Measurements from ENCODE around the gene RSPH10B. TPM values are rescaled to one million over a fixed set of nuclear protein-coding genes. Genes with fewer than 3 reads are reported as not detected.
A peak's percentile ranks its signal among the peaks of the same experiment; 100 is the strongest.
"Not testable (repeated sequence)": the region's sequence is repeated elsewhere in the genome, so short reads cannot be mapped to it uniquely, and the experiment has no call there.

The RSPH10B gene
- total and polyA plus RNA-seq, 8 donors = 0.09 to 5.8 (median 1.4) TPM

DNA sequence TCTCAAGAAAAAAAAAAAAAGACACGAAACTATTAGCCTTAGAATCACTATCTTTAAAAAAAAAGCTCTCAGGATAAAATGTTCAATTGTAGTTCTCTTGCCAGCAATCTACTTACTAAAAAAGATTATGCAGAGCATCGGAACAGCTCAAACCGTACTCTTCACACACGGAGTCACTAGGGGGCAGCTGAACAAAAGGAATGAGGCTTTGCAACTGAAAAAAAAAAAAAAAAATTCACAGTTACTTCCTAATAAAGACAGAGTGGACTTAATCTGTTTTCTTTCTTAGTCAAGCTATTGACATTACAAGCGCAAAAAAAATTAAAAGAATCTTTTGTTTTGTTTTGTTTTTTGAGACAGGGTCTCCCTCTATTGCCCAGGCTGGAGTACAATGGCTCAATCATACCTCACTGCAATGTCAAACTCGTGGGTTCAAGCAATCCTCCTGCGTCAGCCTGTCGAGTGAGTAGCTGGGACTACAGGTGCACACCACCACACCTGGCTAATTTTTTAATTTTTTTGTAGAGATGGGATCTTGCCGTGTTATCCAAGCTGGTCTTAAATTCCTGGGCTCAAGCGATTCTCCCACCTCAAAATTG, 26.8 kb upstream of the RSPH10B start:
- TF ChIP-seq, protein P1, sequence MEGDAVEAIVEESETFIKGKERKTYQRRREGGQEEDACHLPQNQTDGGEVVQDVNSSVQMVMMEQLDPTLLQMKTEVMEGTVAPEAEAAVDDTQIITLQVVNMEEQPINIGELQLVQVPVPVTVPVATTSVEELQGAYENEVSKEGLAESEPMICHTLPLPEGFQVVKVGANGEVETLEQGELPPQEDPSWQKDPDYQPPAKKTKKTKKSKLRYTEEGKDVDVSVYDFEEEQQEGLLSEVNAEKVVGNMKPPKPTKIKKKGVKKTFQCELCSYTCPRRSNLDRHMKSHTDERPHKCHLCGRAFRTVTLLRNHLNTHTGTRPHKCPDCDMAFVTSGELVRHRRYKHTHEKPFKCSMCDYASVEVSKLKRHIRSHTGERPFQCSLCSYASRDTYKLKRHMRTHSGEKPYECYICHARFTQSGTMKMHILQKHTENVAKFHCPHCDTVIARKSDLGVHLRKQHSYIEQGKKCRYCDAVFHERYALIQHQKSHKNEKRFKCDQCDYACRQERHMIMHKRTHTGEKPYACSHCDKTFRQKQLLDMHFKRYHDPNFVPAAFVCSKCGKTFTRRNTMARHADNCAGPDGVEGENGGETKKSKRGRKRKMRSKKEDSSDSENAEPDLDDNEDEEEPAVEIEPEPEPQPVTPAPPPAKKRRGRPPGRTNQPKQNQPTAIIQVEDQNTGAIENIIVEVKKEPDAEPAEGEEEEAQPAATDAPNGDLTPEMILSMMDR (IDR thresholded peaks at IDR 0.05) = peak; percentile 43 to 58
- peaks cover 0 to 90% of the 10 kb centered on the region in 2 donors for H3K36me3 ChIP-seq
- intact Hi-C loops (cut with DNase I) = no loop called here

DNA sequence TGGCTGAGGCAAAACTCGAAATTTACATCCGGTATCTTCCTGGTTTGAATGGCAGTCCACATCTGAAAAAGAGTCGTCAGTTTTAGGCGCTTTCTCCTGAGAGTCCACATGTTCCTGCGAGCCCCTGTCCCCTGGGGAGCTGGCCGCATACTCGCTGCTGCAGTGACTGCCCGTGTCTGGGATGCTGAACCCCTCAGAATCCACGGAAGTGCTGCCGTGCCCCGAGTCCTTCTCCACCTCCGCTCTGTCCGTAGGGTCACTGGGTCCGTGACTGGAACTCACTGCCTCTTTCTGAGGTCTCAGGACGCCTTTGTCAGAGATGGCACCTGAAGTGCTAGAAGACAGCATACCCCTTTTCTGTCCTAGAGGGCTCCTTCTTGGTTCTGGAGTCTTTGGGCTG, 16.6 kb upstream of the RSPH10B start:
- H3K27me3 ChIP-seq; ATAC-seq; H3K4me1 ChIP-seq; intact Hi-C loops (cut with DNase I); H3K9me3 ChIP-seq; DNase-seq; H3K4me3 ChIP-seq; H3K27ac ChIP-seq: not testable (repeated sequence)
- peaks cover 0 to 55% of the 10 kb centered on the region in 2 donors for H3K36me3 ChIP-seq

More for the DNA sequence above, 26.8 kb upstream of the RSPH10B start:
- no peaks in the 10 kb centered on the region for H3K4me1 ChIP-seq
- ATAC-seq = peak; percentile 87
- H3K9me3 ChIP-seq = no peaks in the 10 kb centered on the region
- no peak overlapping the region for H3K4me3 ChIP-seq
- no peaks in the 10 kb centered on the region for H3K27me3 ChIP-seq
- peak in 2 of 4 donors; percentile 53 to 73 for DNase-seq
- H3K27ac ChIP-seq = no peak overlapping the region

DNA sequence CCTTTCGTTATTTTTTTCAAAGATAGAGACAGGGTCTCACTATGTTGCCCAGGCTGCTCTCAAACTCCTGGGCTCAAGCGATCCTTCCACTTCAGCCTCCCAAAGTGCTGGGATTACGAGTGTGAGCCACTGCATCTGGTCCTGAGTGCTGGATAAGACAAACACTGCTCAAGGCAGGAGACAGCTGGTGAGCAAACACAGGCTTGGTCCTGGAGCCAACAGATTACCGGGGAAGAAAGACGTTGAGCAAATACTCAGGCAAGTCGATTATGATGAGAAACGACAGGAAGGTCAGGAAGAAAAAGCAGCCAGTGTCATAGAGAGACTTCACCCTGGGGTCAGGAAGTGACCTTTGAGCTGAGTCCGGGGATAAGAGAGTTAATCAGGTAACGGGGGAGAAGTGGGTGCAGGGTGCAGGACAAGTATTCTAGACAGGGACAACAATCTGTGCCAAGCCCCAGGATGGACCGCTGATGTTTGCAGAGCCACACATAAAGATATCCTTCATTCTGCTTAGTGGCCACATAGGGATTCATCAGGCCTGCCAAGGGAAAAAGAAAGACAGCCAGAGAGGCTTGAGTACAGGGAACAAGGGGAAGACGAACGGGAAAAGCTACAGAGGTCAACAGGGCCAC, 9.3 kb upstream of the RSPH10B start:
- H3K9me3 ChIP-seq; H3K27ac ChIP-seq; DNase-seq; H3K27me3 ChIP-seq; H3K4me1 ChIP-seq; H3K4me3 ChIP-seq; intact Hi-C loops (cut with DNase I): not testable (repeated sequence)
- peaks cover 0 to 27% of the 10 kb centered on the region in 2 donors for H3K36me3 ChIP-seq
- peak; percentile 48 for ATAC-seq

DNA sequence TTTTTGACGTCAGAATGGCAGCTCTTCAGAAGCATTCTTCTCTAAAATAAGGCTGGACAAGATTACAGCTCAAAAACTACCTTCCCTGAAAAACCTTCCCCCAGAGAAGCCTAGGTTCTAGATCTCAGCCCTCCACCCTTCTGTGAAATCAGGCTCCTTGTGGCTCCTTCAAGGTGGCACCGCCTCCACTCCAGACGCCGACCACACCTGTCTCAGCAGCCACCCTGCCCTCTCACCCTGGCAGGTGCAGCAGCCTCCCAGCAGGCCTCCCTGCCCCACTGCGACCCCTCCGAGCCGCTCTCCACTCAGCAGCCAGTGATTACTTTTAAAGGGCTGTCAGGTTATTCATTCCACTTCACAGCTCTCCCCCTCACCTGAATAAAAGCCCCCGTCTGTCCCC, 3.1 kb upstream of the RSPH10B start:
- H3K9me3 ChIP-seq; H3K27ac ChIP-seq; H3K4me3 ChIP-seq; H3K4me1 ChIP-seq; DNase-seq; intact Hi-C loops (cut with DNase I); H3K27me3 ChIP-seq: not testable (repeated sequence)
- peak; percentile 85 for ATAC-seq
- H3K36me3 ChIP-seq = peaks cover 0 to 18% of the 10 kb centered on the region in 2 donors

DNA sequence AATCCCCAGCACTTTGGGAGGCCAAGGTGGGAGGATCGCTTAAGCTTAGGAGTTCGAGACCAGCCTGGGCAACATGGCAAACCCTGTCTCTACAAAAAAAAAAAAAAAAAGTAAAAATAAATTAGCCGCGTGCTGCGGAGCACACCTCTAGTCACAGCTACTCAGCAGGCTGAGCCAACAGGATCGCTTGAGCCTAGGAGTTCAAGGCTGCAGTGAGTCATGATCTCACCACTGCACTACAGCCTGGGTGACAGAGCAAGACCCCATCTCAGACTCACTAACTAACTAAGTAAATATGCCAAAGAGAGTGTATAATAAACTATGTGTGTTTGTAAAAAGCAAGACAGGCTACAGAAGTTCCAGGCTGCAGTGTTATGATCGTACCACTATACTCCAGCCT, 6.7 kb downstream of the RSPH10B start:
- H3K4me1 ChIP-seq; DNase-seq; H3K4me3 ChIP-seq; H3K27me3 ChIP-seq; ATAC-seq; H3K9me3 ChIP-seq; H3K27ac ChIP-seq; intact Hi-C loops (cut with DNase I); H3K36me3 ChIP-seq: not testable (repeated sequence)

DNA sequence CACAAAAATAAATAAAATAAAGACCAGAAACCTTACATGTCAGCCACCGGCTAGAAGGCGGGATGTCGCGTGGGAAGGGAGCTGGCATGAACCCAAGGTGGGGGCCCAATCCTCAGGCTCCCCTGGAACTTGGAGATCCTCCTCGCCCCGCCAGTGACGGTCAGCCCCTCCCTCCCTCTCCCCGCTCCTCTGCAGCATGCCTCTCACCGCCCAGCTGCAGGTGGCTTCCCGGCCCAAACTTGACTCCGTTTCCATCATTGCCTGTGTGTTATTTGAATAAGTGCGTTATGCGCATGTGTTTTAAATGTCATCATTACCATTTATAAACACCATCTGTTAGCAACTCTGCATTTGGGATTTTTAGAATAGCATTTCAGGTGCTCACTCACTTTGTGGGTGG, 7.3 kb downstream of the RSPH10B start:
- H3K9me3 ChIP-seq; DNase-seq; H3K36me3 ChIP-seq; intact Hi-C loops (cut with DNase I); H3K4me1 ChIP-seq; H3K27ac ChIP-seq; ATAC-seq; H3K4me3 ChIP-seq; H3K27me3 ChIP-seq: not testable (repeated sequence)

DNA sequence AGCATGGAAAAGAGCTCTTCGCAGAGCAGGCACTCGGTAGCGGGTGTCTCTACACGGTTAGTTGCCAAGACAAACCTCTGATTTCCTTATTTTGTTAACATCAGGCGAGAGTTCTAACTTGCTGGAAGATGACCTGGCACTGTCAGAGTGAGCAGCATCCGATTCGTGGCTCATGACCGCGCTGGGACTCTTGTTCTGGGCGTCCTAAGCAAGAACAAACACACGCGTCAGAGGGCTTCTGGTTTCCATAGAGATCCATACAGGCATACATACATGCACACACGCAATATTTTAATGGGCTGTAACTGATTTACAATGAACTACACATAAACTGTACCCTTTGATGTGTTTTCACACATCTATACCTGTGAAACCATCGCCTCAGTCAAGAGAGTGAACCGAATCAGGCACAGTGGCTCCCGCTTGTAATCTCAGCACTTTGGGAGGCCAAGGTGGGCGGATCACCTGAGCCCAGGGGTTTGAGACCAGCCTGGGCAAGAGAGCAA, 35.5 kb downstream of the RSPH10B start:
- H3K4me3 ChIP-seq; H3K36me3 ChIP-seq; DNase-seq; ATAC-seq; H3K27ac ChIP-seq; intact Hi-C loops (cut with DNase I); H3K4me1 ChIP-seq; H3K27me3 ChIP-seq; H3K9me3 ChIP-seq: not testable (repeated sequence)

DNA sequence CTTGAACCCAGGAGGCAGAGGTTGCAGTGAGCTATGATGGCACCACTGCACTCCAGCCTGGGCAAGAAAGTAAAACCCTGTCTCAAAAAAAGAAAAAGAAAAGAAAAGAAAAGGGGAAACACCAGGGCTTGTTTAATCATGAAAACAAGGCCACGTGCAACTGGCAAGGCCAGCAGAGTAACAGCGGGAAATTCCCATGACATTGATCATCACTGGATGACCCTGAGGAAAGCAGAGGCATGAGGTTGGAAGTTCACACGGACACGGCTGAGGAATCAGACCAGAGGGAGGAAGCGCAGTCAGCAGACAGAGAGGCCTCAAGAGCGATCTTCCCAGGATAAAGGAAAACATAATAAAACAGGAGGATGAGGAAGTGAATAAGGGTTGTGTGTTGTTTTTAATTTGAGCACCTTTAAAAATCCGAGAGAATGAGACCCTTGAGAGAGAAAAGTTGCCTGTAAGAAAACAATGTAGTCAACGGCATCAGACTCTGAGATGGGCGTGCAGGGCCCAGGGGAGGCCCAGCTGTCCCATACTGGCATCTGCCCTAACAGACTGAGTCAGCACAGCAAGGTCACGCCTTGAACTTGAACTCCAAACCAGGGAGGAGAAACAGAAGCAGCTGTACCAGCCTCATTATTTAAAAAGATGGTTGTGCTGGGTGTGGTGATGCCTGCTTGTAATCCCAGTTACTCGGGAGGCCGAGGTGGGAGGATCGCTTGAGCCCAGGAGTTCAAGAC, 38.4 kb downstream of the RSPH10B start:
- H3K27me3 ChIP-seq; H3K27ac ChIP-seq; intact Hi-C loops (cut with DNase I); H3K4me3 ChIP-seq; H3K36me3 ChIP-seq; H3K9me3 ChIP-seq; DNase-seq; H3K4me1 ChIP-seq: not testable (repeated sequence)
- ATAC-seq = peak; percentile 29

DNA sequence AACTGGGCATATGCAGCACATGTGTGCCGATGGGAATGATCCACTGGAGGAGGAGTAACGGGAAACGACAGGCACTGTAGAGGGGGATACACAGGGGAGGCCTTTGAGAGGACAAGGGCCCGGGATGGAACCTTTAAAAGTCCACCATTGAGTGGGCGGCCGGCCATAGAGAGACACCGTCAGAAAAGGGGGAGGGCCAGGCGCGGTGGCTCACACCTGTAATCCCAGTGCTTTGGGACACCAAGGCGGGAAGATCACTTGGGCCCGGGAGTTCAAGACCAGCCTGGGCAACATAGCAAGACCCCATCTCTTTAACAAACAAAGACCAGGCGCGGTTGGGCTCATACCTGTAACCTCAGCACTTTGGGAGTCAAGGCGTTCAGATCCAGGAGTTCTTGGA, 39.2 kb downstream of the RSPH10B start:
- H3K27ac ChIP-seq; H3K4me1 ChIP-seq; H3K36me3 ChIP-seq; ATAC-seq; H3K9me3 ChIP-seq; intact Hi-C loops (cut with DNase I); H3K27me3 ChIP-seq; H3K4me3 ChIP-seq: not testable (repeated sequence)
- peak in 1 of 4 donors; percentile 62 for DNase-seq

DNA sequence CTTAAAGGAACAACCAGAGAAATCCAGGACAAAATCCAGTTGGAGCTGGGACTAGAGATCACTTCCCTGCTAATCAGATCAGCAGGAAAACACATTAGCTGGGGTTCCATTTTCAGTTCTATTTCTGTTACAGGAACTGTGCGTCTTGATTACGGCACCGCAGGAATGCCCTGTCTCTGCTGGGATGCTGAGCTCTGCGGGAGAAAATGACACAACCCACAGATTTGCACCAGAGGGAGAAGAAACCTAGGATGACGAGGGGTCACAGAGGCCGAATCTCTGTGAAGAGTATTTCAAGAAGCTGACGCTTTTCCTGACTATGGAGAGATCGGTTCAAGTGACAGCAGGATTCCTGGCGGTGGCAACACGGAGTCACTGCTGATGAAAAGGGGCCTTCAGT, 40.2 kb downstream of the RSPH10B start:
- ATAC-seq; intact Hi-C loops (cut with DNase I): not testable (repeated sequence)

DNA sequence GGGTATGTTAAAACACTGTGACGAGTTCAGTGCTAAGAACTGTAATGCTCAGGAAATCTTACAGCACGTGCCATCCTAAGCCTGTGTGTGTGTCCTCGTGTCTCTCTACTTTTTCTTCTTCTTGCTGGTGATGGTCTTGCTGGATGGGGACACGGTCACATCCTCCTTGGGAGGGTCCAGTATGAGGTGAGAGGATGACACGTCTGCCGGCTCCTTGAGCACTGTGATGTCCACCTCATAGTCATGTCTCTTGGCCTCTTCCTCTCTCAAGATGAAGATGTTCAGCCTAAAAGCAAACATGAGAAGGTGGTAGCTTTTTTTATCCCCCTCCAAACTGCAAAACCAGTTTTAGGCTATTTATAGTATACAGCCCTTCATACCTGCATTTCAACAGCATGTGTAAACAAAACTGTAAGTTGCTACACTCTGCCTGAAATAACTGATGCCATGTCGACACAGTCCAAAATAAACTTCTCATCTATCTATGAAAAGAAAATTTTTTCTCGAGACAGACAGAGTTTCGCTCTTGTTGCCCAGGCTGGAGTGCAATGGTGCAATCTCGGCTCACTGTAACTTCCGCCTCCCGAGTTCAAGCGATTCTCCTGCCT, 44.1 kb downstream of the RSPH10B start:
- intact Hi-C loops (cut with DNase I); H3K4me3 ChIP-seq: not testable (repeated sequence)

More for the DNA sequence above, 40.2 kb downstream of the RSPH10B start:
- H3K4me1 ChIP-seq, H3K9me3 ChIP-seq, DNase-seq, H3K27ac ChIP-seq, H3K4me3 ChIP-seq, H3K27me3 ChIP-seq, H3K36me3 ChIP-seq: not testable (repeated sequence)

DNA sequence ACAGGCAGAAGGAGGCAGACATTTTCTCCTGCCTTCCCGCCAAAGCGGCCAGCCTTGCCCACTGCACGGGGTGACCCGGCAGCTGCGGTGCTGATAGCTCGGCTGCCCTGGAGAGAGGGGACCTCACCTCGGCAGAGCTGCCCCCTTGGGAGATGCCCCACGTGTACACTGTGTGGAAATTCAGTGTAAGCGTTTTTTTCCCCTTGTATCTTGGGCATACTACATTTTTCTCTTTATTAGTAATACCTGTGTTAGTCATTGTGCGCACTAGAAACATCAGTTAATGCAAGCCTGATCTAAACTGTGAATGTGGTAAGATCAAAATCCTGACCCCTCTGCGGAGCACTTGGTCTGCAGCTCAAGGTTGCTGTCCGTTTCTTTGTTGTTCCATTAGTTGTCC, 45.9 kb downstream of the RSPH10B start:
- DNase-seq; H3K36me3 ChIP-seq; intact Hi-C loops (cut with DNase I); H3K27me3 ChIP-seq; H3K9me3 ChIP-seq; ATAC-seq; H3K27ac ChIP-seq; H3K4me1 ChIP-seq; H3K4me3 ChIP-seq: not testable (repeated sequence)

More for the DNA sequence above, 44.1 kb downstream of the RSPH10B start:
- H3K4me1 ChIP-seq, H3K27ac ChIP-seq, H3K36me3 ChIP-seq, H3K27me3 ChIP-seq, DNase-seq, H3K9me3 ChIP-seq: not testable (repeated sequence)
- ATAC-seq = peak; percentile 89

Measured in left lung (tissue), 10 donors.